Heart left ventricle (tissue), 16 donors: ENCODE results near the gene RTRAF. TPM values are rescaled to one million over a fixed set of nuclear protein-coding genes. Genes with fewer than 3 reads are reported as not detected.

Source experiments
- ATAC-seq, 4 donors: fragments of 200-7000 bp; cut with Tn5 transposase; one replicate each; pipeline ENCODE4 v1.9.1; 2020 to 2022; ENCODE audit warnings: moderate library complexity in 4 of 4, mild to moderate bottlenecking in 3 of 4, moderate number of reproducible peaks in 1 of 4
- DNase-seq, 5 donors: peaks; one replicate each; pipeline ENCODE4 v3.0.0-alpha.2; 2020
- H3K27ac ChIP-seq, 12 donors: fragments of 200-600 bp; sonication (generic) in 4 of 12; one replicate each; pipeline versions ENCODE4 v1.5.0 to v1.8.0; 2016 to 2022; ENCODE audit warnings: mild to moderate bottlenecking in 2 of 12
- H3K27me3 ChIP-seq, 9 donors: fragments of 200-600 bp; sonication (generic) in 2 of 9; one replicate each; pipeline versions ENCODE4 v1.5.1 to v1.8.0; 2016 to 2022; ENCODE audit warnings: mild to moderate bottlenecking in 3 of 9
- H3K36me3 ChIP-seq, 9 donors: fragments of 200-600 bp; sonication (generic) in 2 of 9; one replicate each; pipeline versions ENCODE4 v1.5.0 to v1.8.0; 2018 to 2022; ENCODE audit warnings: mild to moderate bottlenecking in 2 of 9
- H3K4me1 ChIP-seq, 12 donors: fragments of 200-600 bp; sonication (generic) in 4 of 12; one replicate each; pipeline versions ENCODE4 v1.5.0 to v1.8.0; 2016 to 2022; ENCODE audit warnings: mild to moderate bottlenecking in 3 of 12
- H3K4me3 ChIP-seq, 12 donors: fragments of 200-600 bp; sonication (generic) in 4 of 12; one replicate each; pipeline versions ENCODE4 v1.5.0 to v1.8.0; 2017 to 2022; ENCODE audit warnings: mild to moderate bottlenecking in 9 of 12, moderate library complexity in 4 of 12
- H3K9me3 ChIP-seq, 12 donors: fragments of 200-600 bp; sonication (generic) in 4 of 12; one replicate each; pipeline versions ENCODE4 v1.5.0 to v1.8.0; 2016 to 2022; ENCODE audit warnings: mild to moderate bottlenecking in 1 of 12
- POLR2A ChIP-seq, 2 donors: fragments of 450-650 bp; IDR thresholded peaks; one replicate each; pipeline ENCODE4 v1.6.1; 2017; ENCODE audit warnings: antibody characterized with exemption in 2 of 2, mild to moderate bottlenecking in 2 of 2, moderate library complexity in 2 of 2
- WGBS, 4 donors: extraction: QIAGEN DNeasy Blood & Tissue Kit in 2 of 4; methylation state at CpG; one replicate each; pipeline versions ENCODE4 v1.1.5 to v1.1.7; 2013 to 2018; 5-methylcytosine and 5-hydroxymethylcytosine counted together
- intact Hi-C, 10 donors: fragments of 100-400 bp; cut with DNase I; formaldehyde crosslinking; loops; one replicate each; pipeline versions ENCODE4 v1.11.1 to v1.14.2; 2022
- polyA plus RNA-seq, 2 donors: library from polyadenylated mRNA; stranded (reverse); fragments of 200-250 nt; gene quantifications; one replicate each; pipeline ENCODE4 v1.2.3, GENCODE V29; 2013
- total RNA-seq, 9 donors: library from RNA; depleted of rRNA in 2 of 9; stranded (reverse); fragments of >200 nt in 2 of 9; fragmentation: NEBNext Ultra II Directional in 3 of 9; extraction: Animal tissue kit (Norgen Biotek cat#: 25700) in 3 of 9; gene quantifications; one replicate each; pipeline versions ENCODE4 v1.1.0 to v1.2.4, GENCODE V29; 2016 to 2023
- TF ChIP-seq, protein P1 (sequence below), 12 donors: fragments of 200-600 bp; sonication (generic) in 4 of 12; IDR thresholded peaks; one replicate each; pipeline versions ENCODE4 v1.5.0 to v1.8.0; 2018 to 2022; ENCODE audit warnings: antibody characterized with exemption in 12 of 12, mild to moderate bottlenecking in 5 of 12
- donor health status: ischemic (EF 13 %, LVEDD 7.1; RV severe dilation, severe dysfunction).
- donor health status: healthy with polysubstance abuse.
- donor health status: DM: no; HTN: yes; CAD: no.
- donor health status: DM: no; HTN: no; CAD: no.
- donor health status: ischemic (EF 25% LVEDD 6.9; RV normal size, moderate dysfunction).
- donor health status: ischemic (EF 25% LVEDD 5.7; RV mildly dilated, moderate dysfunction).
- donor health status: healthy.
- donor health status: DM: yes; HTN: yes; CAD: no.
- donor health status: ischemic (EF 35%, LVEDD 5.7; RV mildly dilated, moderate dysfunction).
- donor health status: nonischemic (EF 11% LVEDD 7.7; RV severe dilation, severe dysfunction).
- donor health status: DM: yes; HTN: yes; CAD: no.
- donor health status: PGD.
- donor health status: ischemic (EF 29% LVEDD 5.4; RV normal size, mild dysfunction).
- donor health status: nonischemic (EF 23%, LVEDD 6.1; RV moderate dilation, normal function).

The RTRAF gene
- total and polyA plus RNA-seq, 11 donors: 72.9 to 272 (median 193) TPM

DNA sequence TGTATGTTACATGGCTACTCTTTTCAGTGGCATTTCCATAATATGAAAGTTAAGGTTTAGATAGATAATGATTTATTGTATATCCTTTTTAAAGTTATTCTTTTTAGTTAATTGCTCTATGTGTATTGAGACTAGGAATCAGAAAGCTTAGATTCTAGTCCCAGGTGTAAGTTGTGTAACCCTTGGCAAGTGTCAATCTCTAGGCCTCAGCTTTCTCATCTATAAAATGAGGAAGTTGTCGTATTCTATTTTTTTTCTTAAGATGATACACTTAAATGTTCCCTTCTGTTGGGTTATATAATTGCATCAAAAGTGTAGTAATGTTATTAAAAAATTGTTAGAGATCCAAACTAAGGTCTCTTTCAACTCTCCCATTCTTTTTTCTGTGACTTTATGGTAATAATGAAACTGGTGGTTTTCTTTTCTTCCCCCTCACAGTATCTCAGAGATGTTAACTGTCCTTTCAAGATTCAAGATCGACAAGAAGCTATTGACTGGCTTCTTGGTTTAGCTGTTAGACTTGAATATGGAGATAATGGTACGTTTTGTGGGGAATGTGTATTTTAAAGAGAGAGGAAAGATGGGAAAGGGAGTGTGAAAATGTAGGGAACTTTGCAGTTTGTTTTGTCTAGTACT lies 4.1 kb downstream of the RTRAF start:
- no peak for ATAC-seq
- Histone ChIP-seq H3K27me3 (no peaks in the 10 kb centered on the region), H3K36me3 (peaks cover 0 to 65% (median 54%) of the 10 kb centered on the region in 9 donors), H3K27ac (peak overlapping the region in 1 of 12 donors; percentile 35), H3K4me3 (no peak overlapping the region), H3K4me1 (peaks cover 0 to 62% (median 34%) of the 10 kb centered on the region in 12 donors), H3K9me3 (no peaks in the 10 kb centered on the region)
- no peak for DNase-seq
- WGBS, 4 donors: 69 to 83% (median 78%) methylated on average over 3 of the region's 3 CpGs
- intact Hi-C loops: loop anchor here in 2 of 10 donors (5.0 to 10.0 kb wide), 2 partner anchors 139 to 271 kb away; partner anchors contain the start of gene PTGDR (in 1 of the 2)
- no peak for TF ChIP-seq POLR2A (IDR thresholded peaks at IDR 0.05)
- TF ChIP-seq, protein P1, sequence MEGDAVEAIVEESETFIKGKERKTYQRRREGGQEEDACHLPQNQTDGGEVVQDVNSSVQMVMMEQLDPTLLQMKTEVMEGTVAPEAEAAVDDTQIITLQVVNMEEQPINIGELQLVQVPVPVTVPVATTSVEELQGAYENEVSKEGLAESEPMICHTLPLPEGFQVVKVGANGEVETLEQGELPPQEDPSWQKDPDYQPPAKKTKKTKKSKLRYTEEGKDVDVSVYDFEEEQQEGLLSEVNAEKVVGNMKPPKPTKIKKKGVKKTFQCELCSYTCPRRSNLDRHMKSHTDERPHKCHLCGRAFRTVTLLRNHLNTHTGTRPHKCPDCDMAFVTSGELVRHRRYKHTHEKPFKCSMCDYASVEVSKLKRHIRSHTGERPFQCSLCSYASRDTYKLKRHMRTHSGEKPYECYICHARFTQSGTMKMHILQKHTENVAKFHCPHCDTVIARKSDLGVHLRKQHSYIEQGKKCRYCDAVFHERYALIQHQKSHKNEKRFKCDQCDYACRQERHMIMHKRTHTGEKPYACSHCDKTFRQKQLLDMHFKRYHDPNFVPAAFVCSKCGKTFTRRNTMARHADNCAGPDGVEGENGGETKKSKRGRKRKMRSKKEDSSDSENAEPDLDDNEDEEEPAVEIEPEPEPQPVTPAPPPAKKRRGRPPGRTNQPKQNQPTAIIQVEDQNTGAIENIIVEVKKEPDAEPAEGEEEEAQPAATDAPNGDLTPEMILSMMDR (IDR thresholded peaks at IDR 0.05): no peak

DNA sequence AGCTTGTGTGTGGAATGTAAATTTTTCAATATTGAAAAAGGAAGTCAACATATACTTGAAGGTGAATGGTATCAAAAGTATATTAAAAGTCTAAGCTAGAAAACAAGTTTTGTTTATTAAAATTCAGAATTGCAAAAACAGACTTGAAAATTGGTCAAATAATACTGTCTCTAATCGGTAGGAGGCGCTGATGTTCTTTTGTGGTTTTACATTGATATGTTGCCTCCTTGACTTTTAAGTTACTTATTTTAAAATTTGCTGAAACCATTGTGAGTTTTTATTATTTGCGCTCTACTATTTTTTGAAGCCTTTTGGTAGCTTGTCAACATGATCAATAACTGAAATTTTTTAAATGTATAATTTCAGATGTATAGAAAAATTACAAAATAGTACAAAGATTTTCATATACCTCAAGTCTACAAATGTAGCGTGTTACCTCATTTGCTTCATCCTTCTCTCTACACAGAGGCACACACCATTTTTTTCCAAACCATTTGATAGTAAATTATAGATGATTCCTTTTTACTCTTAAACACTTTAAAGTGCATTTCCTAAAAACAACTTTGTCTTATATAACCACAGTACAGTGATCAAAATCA lies 6.9 kb downstream of the RTRAF start:
- Histone ChIP-seq H3K27me3 (no peaks in the 10 kb centered on the region), H3K4me1 (peaks cover 0 to 57% (median 26%) of the 10 kb centered on the region in 12 donors), H3K36me3 (peaks cover 0 to 90% (median 82%) of the 10 kb centered on the region in 9 donors), H3K9me3 (no peaks in the 10 kb centered on the region), H3K4me3 (no peak overlapping the region), H3K27ac (no peak overlapping the region)
- TF ChIP-seq, protein P1 (IDR thresholded peaks at IDR 0.05): peak; percentile 72 to 94 (median 79)
- TF ChIP-seq POLR2A (IDR thresholded peaks at IDR 0.05): no peak
- WGBS, 4 donors: 38 to 51% (median 42%) methylated on average over 4 of the region's 4 CpGs
- ATAC-seq: no peak
- no peak for DNase-seq
- intact Hi-C loops: loop anchor here in 8 of 10 donors (1.0 to 10.0 kb wide), 7 partner anchors 36 to 269 kb away; partner anchors contain the start of genes NID2 (in 3 of the 8) and PTGDR (in 1 of the 8)

DNA sequence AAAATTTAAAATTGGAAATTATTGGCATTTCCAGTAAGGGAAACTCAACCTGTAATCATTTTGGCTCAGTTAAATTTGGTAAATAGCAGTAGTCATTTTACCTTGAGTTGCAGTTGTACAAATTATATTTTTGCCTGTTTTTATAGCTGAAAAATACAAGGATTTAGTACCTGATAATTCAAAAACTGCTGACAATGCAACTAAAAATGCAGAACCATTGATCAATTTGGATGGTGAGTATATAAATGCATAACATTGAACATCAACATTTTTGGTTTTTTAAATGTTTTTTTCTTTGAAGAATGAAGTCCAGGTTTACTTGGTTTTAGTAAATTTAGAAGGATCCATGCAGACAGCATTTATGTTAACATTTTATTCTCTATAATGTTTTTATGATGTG lies 9.0 kb downstream of the RTRAF start:
- intact Hi-C loops: loop anchor here in 7 of 10 donors (2.0 to 10.0 kb wide), 6 partner anchors 34 to 266 kb away; partner anchors contain the start of genes NID2 (in 3 of the 7) and PTGDR (in 1 of the 7)
- Histone ChIP-seq H3K4me1 (peaks cover 2 to 58% (median 34%) of the 10 kb centered on the region in 12 donors), H3K36me3 (peaks cover 0 to 90% (median 82%) of the 10 kb centered on the region in 9 donors)

More for the DNA sequence above, 9.0 kb downstream of the RTRAF start:
- DNase-seq (no peak), ATAC-seq (no peak)
- Histone ChIP-seq H3K27me3 (no peaks in the 10 kb centered on the region), H3K27ac (no peak overlapping the region), H3K4me3 (no peak overlapping the region), H3K9me3 (no peaks in the 10 kb centered on the region)
- TF ChIP-seq, protein P1 (IDR thresholded peaks at IDR 0.05): no peak
- TF ChIP-seq POLR2A (IDR thresholded peaks at IDR 0.05): no peak
